BLaER1 treated with 17β-estradiol and CSF1 and Interleukin-3, amounts not matched to agents 10 nM and 100 nM (cell line): ENCODE data around the gene BCR.

Source experiments
- H3K27ac ChIP-seq, 11 experiments: shearing (Covaris generic); formaldehyde crosslinking; 2 replicates each; pipeline ENCODE4 v1.8.1; 2022
- H3K27me3 ChIP-seq, 11 experiments: shearing (Covaris generic); formaldehyde crosslinking; 2 replicates each; pipeline ENCODE4 v1.8.1; 2022
- H3K36me3 ChIP-seq, 11 experiments: shearing (Covaris generic); formaldehyde crosslinking; 2 replicates each; pipeline ENCODE4 v1.8.1; 2022
- H3K4me1 ChIP-seq, 10 experiments: shearing (Covaris generic); formaldehyde crosslinking; 2 replicates each; pipeline ENCODE4 v1.8.1; 2022
- H3K4me2 ChIP-seq, 11 experiments: shearing (Covaris generic); formaldehyde crosslinking; 2 replicates each; pipeline ENCODE4 v1.8.1; 2022
- H3K4me3 ChIP-seq, 10 experiments: shearing (Covaris generic); formaldehyde crosslinking; 2 replicates each; pipeline ENCODE4 v1.8.1; 2022
- H3K9ac ChIP-seq, 11 experiments: shearing (Covaris generic); formaldehyde crosslinking; 2 replicates each; pipeline ENCODE4 v1.8.1; 2022
- H3K9me3 ChIP-seq, 11 experiments: shearing (Covaris generic); formaldehyde crosslinking; replicated peaks in 1 of 11; 2 replicates each; pipeline ENCODE4 v1.8.1; 2022
- H4K20me1 ChIP-seq, 11 experiments: shearing (Covaris generic); formaldehyde crosslinking; 2 replicates each; pipeline ENCODE4 v1.8.1; 2022
- Cebpa-rat ChIP-seq, 11 experiments: shearing (Covaris generic); IDR thresholded peaks; 2 replicates each; pipeline ENCODE4 v1.8.1; 2022

Gene BCR

GRCh38 chr22:23237201-23237798 lies 57.0 kb downstream of the BCR start:
- H3K36me3 ChIP-seq, result peaks cover 0 to 45% (median 8%) of the 10 kb centered on the region in 11 experiments; a peak in 14 of 22 replicates
- H3K27ac ChIP-seq, result no peak overlapping the region; a peak in 1 of 22 replicates
- H3K4me3 ChIP-seq, result no peak overlapping the region
- H3K9ac ChIP-seq, result no peak overlapping the region; a peak in 2 of 22 replicates
- peaks cover 64 to 97% (median 89%) of the 10 kb centered on the region in 10 experiments for H3K4me1 ChIP-seq
- peaks cover 84 to 100% (median 98%) of the 10 kb centered on the region in 11 experiments for H4K20me1 ChIP-seq
- H3K9me3 ChIP-seq, result peaks cover 0 to 9% (median 6%) of the 10 kb centered on the region in 11 experiments; a peak in 6 of 22 replicates
- H3K27me3 ChIP-seq, result no peaks in the 10 kb centered on the region
- H3K4me2 ChIP-seq, result peak overlapping the region; percentile 41 to 70 (median 54)
- TF ChIP-seq Cebpa-rat (IDR thresholded peaks at IDR 0.05), result no peak

GRCh38 chr22:23237841-23238240 lies 57.5 kb downstream of the BCR start:
- H4K20me1 ChIP-seq, result peaks cover 84 to 100% (median 98%) of the 10 kb centered on the region in 11 experiments
- peak overlapping the region in 10 of 11 experiments; percentile 41 to 70 (median 54); a peak in 13 of 22 replicates for H3K4me2 ChIP-seq
- no peak for TF ChIP-seq Cebpa-rat (IDR thresholded peaks at IDR 0.05)
- no peak overlapping the region for H3K4me3 ChIP-seq
- H3K36me3 ChIP-seq, result peaks cover 0 to 45% (median 8%) of the 10 kb centered on the region in 11 experiments; a peak in 14 of 22 replicates
- no peaks in the 10 kb centered on the region for H3K27me3 ChIP-seq
- no peak overlapping the region for H3K9ac ChIP-seq
- no peak overlapping the region for H3K27ac ChIP-seq
- H3K9me3 ChIP-seq, result peaks cover 0 to 9% (median 6%) of the 10 kb centered on the region in 11 experiments; a peak in 6 of 22 replicates
- peaks cover 64 to 97% (median 89%) of the 10 kb centered on the region in 10 experiments for H3K4me1 ChIP-seq

- Histone ChIP-seq H3K27me3 (no peaks in the 10 kb centered on the region), H3K4me2 (peak overlapping the region in 2 of 11 experiments; percentile 60 to 72; a peak in 2 of 22 replicates), H3K4me1 (peaks cover 64 to 97% (median 89%) of the 10 kb centered on the region in 10 experiments), H3K27ac (no peak overlapping the region), H3K36me3 (peaks cover 0 to 45% (median 8%) of the 10 kb centered on the region in 11 experiments; a peak in 14 of 22 replicates), H3K9me3 (peaks cover 0 to 9% (median 6%) of the 10 kb centered on the region in 11 experiments; a peak in 6 of 22 replicates), H3K4me3 (no peak overlapping the region), H3K9ac (no peak overlapping the region), H4K20me1 (peaks cover 83 to 100% (median 98%) of the 10 kb centered on the region in 11 experiments)
- no peak for TF ChIP-seq Cebpa-rat (IDR thresholded peaks at IDR 0.05)
Observed at GRCh38 chr22:23238707-23239106, 58.4 kb downstream of the BCR start.

GRCh38 chr22:23239429-23239828 lies 59.1 kb downstream of the BCR start:
- H3K4me2 ChIP-seq, result peak overlapping the region in 5 of 11 experiments; percentile 0 to 73 (median 68); a peak in 5 of 22 replicates
- H3K27ac ChIP-seq, result no peak overlapping the region
- H3K36me3 ChIP-seq, result peaks cover 0 to 46% (median 13%) of the 10 kb centered on the region in 11 experiments; a peak in 14 of 22 replicates
- H3K4me1 ChIP-seq, result peaks cover 59 to 97% (median 89%) of the 10 kb centered on the region in 10 experiments
- TF ChIP-seq Cebpa-rat (IDR thresholded peaks at IDR 0.05), result no peak
- H4K20me1 ChIP-seq, result peaks cover 83 to 100% (median 98%) of the 10 kb centered on the region in 11 experiments
- H3K9me3 ChIP-seq, result peaks cover 0 to 9% (median 6%) of the 10 kb centered on the region in 11 experiments; a peak in 6 of 22 replicates
- H3K4me3 ChIP-seq, result no peak overlapping the region
- H3K9ac ChIP-seq, result no peak overlapping the region
- no peaks in the 10 kb centered on the region for H3K27me3 ChIP-seq

GRCh38 chr22:23240639-23241389 lies 60.5 kb downstream of the BCR start:
- no peak overlapping the region for H3K4me3 ChIP-seq
- peaks cover 0 to 47% (median 17%) of the 10 kb centered on the region in 11 experiments; a peak in 16 of 22 replicates for H3K36me3 ChIP-seq
- no peaks in the 10 kb centered on the region for H3K27me3 ChIP-seq
- H3K27ac ChIP-seq, result peak overlapping the region in 3 of 11 experiments; percentile 7 to 42 (median 8); a peak in 3 of 22 replicates
- TF ChIP-seq Cebpa-rat (IDR thresholded peaks at IDR 0.05), result no peak
- H3K9me3 ChIP-seq, result peaks cover 0 to 9% (median 6%) of the 10 kb centered on the region in 11 experiments; a peak in 6 of 22 replicates
- H3K4me1 ChIP-seq, result peaks cover 53 to 97% (median 87%) of the 10 kb centered on the region in 10 experiments
- H3K9ac ChIP-seq, result peak overlapping the region in 1 of 11 experiments; percentile 34; a peak in 2 of 22 replicates
- peak overlapping the region; percentile 55 to 73 (median 71) for H3K4me2 ChIP-seq
- H4K20me1 ChIP-seq, result peaks cover 79 to 100% (median 98%) of the 10 kb centered on the region in 11 experiments

GRCh38 chr22:23241562-23242472 lies 61.5 kb downstream of the BCR start:
- H3K4me2 ChIP-seq, result peak overlapping the region; percentile 58 to 73 (median 71)
- H3K9me3 ChIP-seq, result peaks cover 0 to 9% (median 6%) of the 10 kb centered on the region in 11 experiments; a peak in 6 of 22 replicates
- H4K20me1 ChIP-seq, result peaks cover 69 to 100% (median 98%) of the 10 kb centered on the region in 11 experiments
- TF ChIP-seq Cebpa-rat (IDR thresholded peaks at IDR 0.05), result no peak
- H3K36me3 ChIP-seq, result peaks cover 0 to 51% (median 17%) of the 10 kb centered on the region in 11 experiments; a peak in 16 of 22 replicates
- H3K27ac ChIP-seq, result peak overlapping the region in 3 of 11 experiments; percentile 28 to 45 (median 44); a peak in 5 of 22 replicates
- H3K27me3 ChIP-seq, result no peaks in the 10 kb centered on the region
- H3K4me1 ChIP-seq, result peaks cover 45 to 97% (median 86%) of the 10 kb centered on the region in 10 experiments
- no peak overlapping the region; a peak in 1 of 20 replicates for H3K4me3 ChIP-seq
- peak overlapping the region in 7 of 11 experiments; percentile 11 to 34 (median 22); a peak in 8 of 22 replicates for H3K9ac ChIP-seq

- Histone ChIP-seq H3K36me3 (peaks cover 0 to 57% (median 17%) of the 10 kb centered on the region in 11 experiments; a peak in 16 of 22 replicates), H3K9ac (peak overlapping the region in 6 of 11 experiments; percentile 13 to 32 (median 21); a peak in 7 of 22 replicates), H3K4me1 (peaks cover 38 to 97% (median 86%) of the 10 kb centered on the region in 10 experiments), H3K27ac (peak overlapping the region in 6 of 11 experiments; percentile 2 to 45 (median 23); a peak in 7 of 22 replicates), H4K20me1 (peaks cover 69 to 100% (median 98%) of the 10 kb centered on the region in 11 experiments), H3K9me3 (peaks cover 0 to 9% (median 6%) of the 10 kb centered on the region in 11 experiments; a peak in 6 of 22 replicates), H3K4me3 (no peak overlapping the region), H3K27me3 (no peaks in the 10 kb centered on the region), H3K4me2 (peak overlapping the region; percentile 58 to 73 (median 71))
- TF ChIP-seq Cebpa-rat (IDR thresholded peaks at IDR 0.05), result no peak
Observed at GRCh38 chr22:23242473-23243001, 62.2 kb downstream of the BCR start.
